GM23338 (cell line): ENCODE data around the gene METTL4. TPM values are rescaled to one million over a fixed set of nuclear protein-coding genes. Genes with fewer than 3 reads are reported as not detected.

Source experiments
- ATAC-seq: fragments of 200-7000 bp; cut with Tn5 transposase; 3 replicates; pipeline ENCODE4 v1.9.1; 2020
- DNase-seq: peaks from one replicate; pipeline ENCODE4 v3.0.0-alpha.2; 2015; ENCODE audit warnings: low spot score
- H2AFZ ChIP-seq: fragments of 200-600 bp; sonication (generic); 2 replicates; pipeline ENCODE4 v1.8.0; 2016; ENCODE audit warnings: antibody characterized with exemption, mild to moderate bottlenecking, moderate library complexity
- H3F3A ChIP-seq: fragments of 200-600 bp; sonication (generic); replicated peaks from 2 replicates; pipeline ENCODE4 v1.8.0; 2017; ENCODE audit warnings: antibody characterized with exemption, mixed run types, low read depth
- H3K27ac ChIP-seq: fragments of 200-600 bp; sonication (generic); 2 replicates; pipeline ENCODE4 v1.6.1; 2016; ENCODE audit warnings: low read depth
- H3K27me3 ChIP-seq: fragments of 200-600 bp; sonication (generic); 2 replicates; pipeline ENCODE4 v1.8.0; 2016; ENCODE audit warnings: mild to moderate bottlenecking, mixed run types, moderate library complexity; ENCODE audit not compliant: insufficient read depth
- H3K36me3 ChIP-seq: fragments of 200-600 bp; sonication (generic); 2 replicates; pipeline ENCODE4 v1.8.0; 2016; ENCODE audit warnings: mild to moderate bottlenecking; ENCODE audit not compliant: insufficient read depth
- H3K4me1 ChIP-seq: fragments of 200-600 bp; sonication (generic); 2 replicates; pipeline ENCODE4 v1.8.0; 2016; ENCODE audit warnings: mild to moderate bottlenecking, moderate library complexity; ENCODE audit not compliant: insufficient read depth
- H3K4me2 ChIP-seq: fragments of 200-600 bp; sonication (generic); 2 replicates; pipeline ENCODE4 v1.7.1; 2017; ENCODE audit warnings: mixed run types
- H3K4me3 ChIP-seq: fragments of 200-600 bp; sonication (generic); 2 replicates; pipeline ENCODE4 v1.6.1; 2016; ENCODE audit warnings: mixed run types
- H3K79me2 ChIP-seq: fragments of 200-600 bp; sonication (generic); replicated peaks from 2 replicates; pipeline ENCODE4 v1.8.0; 2017; ENCODE audit warnings: mild to moderate bottlenecking; ENCODE audit not compliant: insufficient read depth
- H3K9me2 ChIP-seq: fragments of 200-600 bp; sonication (generic); 2 replicates; pipeline ENCODE4 v1.8.0; 2017; ENCODE audit not compliant: insufficient read depth
- H4K20me1 ChIP-seq: fragments of 200-600 bp; sonication (generic); replicated peaks from 2 replicates; pipeline ENCODE4 v1.8.0; 2017; ENCODE audit warnings: mild to moderate bottlenecking; ENCODE audit not compliant: insufficient read depth
- H3K27ac Mint-ChIP-seq: 2 replicates; pipeline ENCODE4 v1.8.0; 2020; ENCODE audit warnings: inconsistent platforms, mild to moderate bottlenecking, moderate library complexity, mixed read lengths
- H3K27me3 Mint-ChIP-seq: 3 replicates; pipeline ENCODE4 v1.8.0; 2022; ENCODE audit warnings: low read depth, mild to moderate bottlenecking, moderate library complexity, mixed read lengths, inconsistent platforms; ENCODE audit not compliant: insufficient read depth, poor library complexity
- H3K36me3 Mint-ChIP-seq: 3 replicates; pipeline ENCODE4 v1.8.0; 2021; ENCODE audit warnings: low read depth, mild to moderate bottlenecking, inconsistent platforms, moderate library complexity, mixed read lengths
- H3K4me1 Mint-ChIP-seq: 3 replicates; pipeline ENCODE4 v1.8.0; 2020; ENCODE audit warnings: mild to moderate bottlenecking, inconsistent platforms, mixed read lengths
- H3K4me3 Mint-ChIP-seq: 3 replicates; pipeline ENCODE4 v1.8.0; 2021; ENCODE audit warnings: moderate library complexity, mild to moderate bottlenecking, inconsistent platforms, mixed read lengths
- H3K9me3 Mint-ChIP-seq: 3 replicates; pipeline ENCODE4 v1.8.0; 2020; ENCODE audit warnings: moderate library complexity, mild to moderate bottlenecking, inconsistent platforms, mixed read lengths
- CREB1 ChIP-seq: fragments of 250-450 bp; sonication (Bioruptor Pico); IDR thresholded peaks from 2 replicates; pipeline ENCODE4 v1.5.0; 2020; ENCODE audit warnings: low read depth, mild to moderate bottlenecking, moderate library complexity
- EZH2 ChIP-seq: fragments of 200-600 bp; sonication (generic); IDR thresholded peaks from one replicate; pipeline ENCODE4 v1.8.0; 2017; ENCODE audit warnings: antibody characterized with exemption, mild to moderate bottlenecking, low read depth; ENCODE audit not compliant: unreplicated experiment
- EZH2phosphoT487 ChIP-seq: fragments of 200-600 bp; sonication (generic); IDR thresholded peaks from one replicate; pipeline ENCODE4 v1.8.1; 2018; ENCODE audit warnings: antibody characterized with exemption; ENCODE audit not compliant: unreplicated experiment
- JUNB ChIP-seq: IDR thresholded peaks from one replicate; pipeline ENCODE4 v1.6.1; 2016; ENCODE audit warnings: antibody characterized with exemption; ENCODE audit not compliant: unreplicated experiment
- POLR2AphosphoS5 ChIP-seq: IDR thresholded peaks from 2 replicates; pipeline ENCODE4 v1.6.1; 2016; ENCODE audit warnings: antibody characterized with exemption, low read depth
- ZNF114 ChIP-seq: fragments of 250-450 bp; sonication (Bioruptor Pico); IDR thresholded peaks from 2 replicates; pipeline ENCODE4 v1.5.0; 2020; ENCODE audit warnings: mild to moderate bottlenecking, moderate library complexity
- ZNF331 ChIP-seq: fragments of 250-450 bp; sonication (Bioruptor Pico); IDR thresholded peaks from 2 replicates; pipeline ENCODE4 v1.5.0; 2020; ENCODE audit warnings: low read depth, mild to moderate bottlenecking, moderate library complexity
- polyA plus RNA-seq: library from polyadenylated mRNA; unstranded; fragments of >200 nt; fragmentation: Nextera tagmentation; extraction: Ambion mirVana; gene quantifications from 2 replicates; pipeline ENCODE4 v1.2.1, GENCODE V29; 2016
- total RNA-seq: library from RNA; depleted of rRNA; stranded (reverse); fragments of >200 nt; shearing (Covaris generic); gene quantifications from 2 replicates; pipeline ENCODE4 v1.2.3, GENCODE V29; 2014
- TF ChIP-seq, protein P1 (sequence below): fragments of 250-450 bp; sonication (Bioruptor Pico); IDR thresholded peaks from 2 replicates; pipeline ENCODE4 v1.5.0; 2020; ENCODE audit warnings: mild to moderate bottlenecking, moderate library complexity
- TF ChIP-seq, protein P2 (sequence below): IDR thresholded peaks from 2 replicates; pipeline ENCODE4 v1.6.1; 2016; ENCODE audit warnings: antibody characterized with exemption
- TF ChIP-seq, protein P3 (sequence below), 2 experiments: fragments of 200-600 bp in 1 of 2; sonication (generic) in 1 of 2; conservative IDR thresholded peaks; 2 replicates each; pipeline versions ENCODE4 v1.5.1 to v1.6.1; 2016 to 2017; ENCODE audit warnings: antibody characterized with exemption in 2 of 2, low read depth in 2 of 2, mild to moderate bottlenecking in 2 of 2, moderate library complexity in 1 of 2

METTL4 gene
- total and polyA plus RNA-seq, 2 experiments from 2014 or later, result 11.9 to 14.9 TPM

DNA sequence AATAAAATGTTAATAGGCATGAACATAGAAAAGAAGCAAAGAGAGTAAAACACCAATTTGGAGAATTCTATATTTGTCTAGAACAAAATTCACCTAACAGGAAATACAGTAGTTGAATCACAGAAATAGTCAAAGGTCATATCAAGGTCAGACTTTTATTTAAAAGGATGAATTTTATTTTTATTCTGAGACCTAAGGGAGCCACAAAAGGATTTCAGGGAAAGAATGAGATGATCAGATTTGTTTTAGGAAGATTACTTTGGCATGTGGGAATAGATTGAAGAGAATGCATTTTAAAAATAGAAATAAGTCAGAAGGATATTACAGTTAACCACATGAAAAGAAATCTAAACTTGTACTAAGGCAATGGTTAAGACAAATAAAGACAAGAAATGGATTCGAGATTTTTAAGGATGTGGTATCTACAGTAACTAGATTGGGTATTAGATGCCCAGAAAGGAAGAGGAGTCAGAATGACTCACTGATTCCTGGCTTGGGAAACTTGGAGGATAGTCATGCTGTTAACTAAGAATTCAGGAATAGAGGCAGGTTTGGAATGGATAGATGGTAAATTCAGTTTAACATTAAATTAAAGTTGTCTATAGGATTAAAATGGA lies 56.0 kb downstream of the METTL4 start:
- Histone ChIP-seq H2AFZ (no peak overlapping the region), H3F3A (no peaks in the 10 kb centered on the region), H3K4me2 (no peak overlapping the region), H3K27ac (no peak overlapping the region), H4K20me1 (no peaks in the 10 kb centered on the region), H3K36me3 (no peaks in the 10 kb centered on the region), H3K4me3 (no peak overlapping the region), H3K4me1 (peaks cover 6% of the 10 kb centered on the region; the same call in 1 of the 2 replicates), H3K27me3 (no peaks in the 10 kb centered on the region), H3K9me2 (no peaks in the 10 kb centered on the region; the same call in 1 of the 2 replicates), H3K79me2 (no peaks in the 10 kb centered on the region)
- DNase-seq (no peak), ATAC-seq (no peak)
- H3K4me3 Mint-ChIP-seq, result no peak overlapping the region
- peaks cover 8% of the 10 kb centered on the region; the same call in 2 of the 3 replicates for H3K4me1 Mint-ChIP-seq
- no peak overlapping the region for H3K27ac Mint-ChIP-seq
- TF ChIP-seq ZNF331 (no peak), EZH2phosphoT487 (no peak), POLR2AphosphoS5 (no peak), ZNF114 (no peak), JUNB (no peak), EZH2 (no peak), CREB1 (CRISPR knock-in tag) (no peak)
- TF ChIP-seq, protein P1, sequence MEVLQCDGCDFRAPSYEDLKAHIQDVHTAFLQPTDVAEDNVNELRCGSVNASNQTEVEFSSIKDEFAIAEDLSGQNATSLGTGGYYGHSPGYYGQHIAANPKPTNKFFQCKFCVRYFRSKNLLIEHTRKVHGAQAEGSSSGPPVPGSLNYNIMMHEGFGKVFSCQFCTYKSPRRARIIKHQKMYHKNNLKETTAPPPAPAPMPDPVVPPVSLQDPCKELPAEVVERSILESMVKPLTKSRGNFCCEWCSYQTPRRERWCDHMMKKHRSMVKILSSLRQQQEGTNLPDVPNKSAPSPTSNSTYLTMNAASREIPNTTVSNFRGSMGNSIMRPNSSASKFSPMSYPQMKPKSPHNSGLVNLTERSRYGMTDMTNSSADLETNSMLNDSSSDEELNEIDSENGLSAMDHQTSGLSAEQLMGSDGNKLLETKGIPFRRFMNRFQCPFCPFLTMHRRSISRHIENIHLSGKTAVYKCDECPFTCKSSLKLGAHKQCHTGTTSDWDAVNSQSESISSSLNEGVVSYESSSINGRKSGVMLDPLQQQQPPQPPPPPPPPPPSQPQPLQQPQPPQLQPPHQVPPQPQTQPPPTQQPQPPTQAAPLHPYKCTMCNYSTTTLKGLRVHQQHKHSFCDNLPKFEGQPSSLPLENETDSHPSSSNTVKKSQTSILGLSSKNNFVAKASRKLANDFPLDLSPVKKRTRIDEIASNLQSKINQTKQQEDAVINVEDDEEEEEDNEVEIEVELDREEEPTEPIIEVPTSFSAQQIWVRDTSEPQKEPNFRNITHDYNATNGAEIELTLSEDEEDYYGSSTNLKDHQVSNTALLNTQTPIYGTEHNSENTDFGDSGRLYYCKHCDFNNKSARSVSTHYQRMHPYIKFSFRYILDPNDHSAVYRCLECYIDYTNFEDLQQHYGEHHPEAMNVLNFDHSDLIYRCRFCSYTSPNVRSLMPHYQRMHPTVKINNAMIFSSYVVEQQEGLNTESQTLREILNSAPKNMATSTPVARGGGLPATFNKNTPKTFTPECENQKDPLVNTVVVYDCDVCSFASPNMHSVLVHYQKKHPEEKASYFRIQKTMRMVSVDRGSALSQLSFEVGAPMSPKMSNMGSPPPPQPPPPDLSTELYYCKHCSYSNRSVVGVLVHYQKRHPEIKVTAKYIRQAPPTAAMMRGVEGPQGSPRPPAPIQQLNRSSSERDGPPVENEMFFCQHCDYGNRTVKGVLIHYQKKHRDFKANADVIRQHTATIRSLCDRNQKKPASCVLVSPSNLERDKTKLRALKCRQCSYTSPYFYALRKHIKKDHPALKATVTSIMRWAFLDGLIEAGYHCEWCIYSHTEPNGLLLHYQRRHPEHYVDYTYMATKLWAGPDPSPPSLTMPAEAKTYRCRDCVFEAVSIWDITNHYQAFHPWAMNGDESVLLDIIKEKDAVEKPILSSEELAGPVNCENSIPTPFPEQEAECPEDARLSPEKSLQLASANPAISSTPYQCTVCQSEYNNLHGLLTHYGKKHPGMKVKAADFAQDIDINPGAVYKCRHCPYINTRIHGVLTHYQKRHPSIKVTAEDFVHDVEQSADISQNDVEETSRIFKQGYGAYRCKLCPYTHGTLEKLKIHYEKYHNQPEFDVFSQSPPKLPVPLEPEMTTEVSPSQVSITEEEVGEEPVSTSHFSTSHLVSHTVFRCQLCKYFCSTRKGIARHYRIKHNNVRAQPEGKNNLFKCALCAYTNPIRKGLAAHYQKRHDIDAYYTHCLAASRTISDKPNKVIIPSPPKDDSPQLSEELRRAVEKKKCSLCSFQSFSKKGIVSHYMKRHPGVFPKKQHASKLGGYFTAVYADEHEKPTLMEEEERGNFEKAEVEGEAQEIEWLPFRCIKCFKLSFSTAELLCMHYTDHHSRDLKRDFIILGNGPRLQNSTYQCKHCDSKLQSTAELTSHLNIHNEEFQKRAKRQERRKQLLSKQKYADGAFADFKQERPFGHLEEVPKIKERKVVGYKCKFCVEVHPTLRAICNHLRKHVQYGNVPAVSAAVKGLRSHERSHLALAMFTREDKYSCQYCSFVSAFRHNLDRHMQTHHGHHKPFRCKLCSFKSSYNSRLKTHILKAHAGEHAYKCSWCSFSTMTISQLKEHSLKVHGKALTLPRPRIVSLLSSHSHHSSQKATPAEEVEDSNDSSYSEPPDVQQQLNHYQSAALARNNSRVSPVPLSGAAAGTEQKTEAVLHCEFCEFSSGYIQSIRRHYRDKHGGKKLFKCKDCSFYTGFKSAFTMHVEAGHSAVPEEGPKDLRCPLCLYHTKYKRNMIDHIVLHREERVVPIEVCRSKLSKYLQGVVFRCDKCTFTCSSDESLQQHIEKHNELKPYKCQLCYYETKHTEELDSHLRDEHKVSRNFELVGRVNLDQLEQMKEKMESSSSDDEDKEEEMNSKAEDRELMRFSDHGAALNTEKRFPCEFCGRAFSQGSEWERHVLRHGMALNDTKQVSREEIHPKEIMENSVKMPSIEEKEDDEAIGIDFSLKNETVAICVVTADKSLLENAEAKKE (CRISPR knock-in tag), result no peak
- TF ChIP-seq, protein P2, sequence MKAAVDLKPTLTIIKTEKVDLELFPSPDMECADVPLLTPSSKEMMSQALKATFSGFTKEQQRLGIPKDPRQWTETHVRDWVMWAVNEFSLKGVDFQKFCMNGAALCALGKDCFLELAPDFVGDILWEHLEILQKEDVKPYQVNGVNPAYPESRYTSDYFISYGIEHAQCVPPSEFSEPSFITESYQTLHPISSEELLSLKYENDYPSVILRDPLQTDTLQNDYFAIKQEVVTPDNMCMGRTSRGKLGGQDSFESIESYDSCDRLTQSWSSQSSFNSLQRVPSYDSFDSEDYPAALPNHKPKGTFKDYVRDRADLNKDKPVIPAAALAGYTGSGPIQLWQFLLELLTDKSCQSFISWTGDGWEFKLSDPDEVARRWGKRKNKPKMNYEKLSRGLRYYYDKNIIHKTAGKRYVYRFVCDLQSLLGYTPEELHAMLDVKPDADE, result no peak
- TF ChIP-seq, protein P3, sequence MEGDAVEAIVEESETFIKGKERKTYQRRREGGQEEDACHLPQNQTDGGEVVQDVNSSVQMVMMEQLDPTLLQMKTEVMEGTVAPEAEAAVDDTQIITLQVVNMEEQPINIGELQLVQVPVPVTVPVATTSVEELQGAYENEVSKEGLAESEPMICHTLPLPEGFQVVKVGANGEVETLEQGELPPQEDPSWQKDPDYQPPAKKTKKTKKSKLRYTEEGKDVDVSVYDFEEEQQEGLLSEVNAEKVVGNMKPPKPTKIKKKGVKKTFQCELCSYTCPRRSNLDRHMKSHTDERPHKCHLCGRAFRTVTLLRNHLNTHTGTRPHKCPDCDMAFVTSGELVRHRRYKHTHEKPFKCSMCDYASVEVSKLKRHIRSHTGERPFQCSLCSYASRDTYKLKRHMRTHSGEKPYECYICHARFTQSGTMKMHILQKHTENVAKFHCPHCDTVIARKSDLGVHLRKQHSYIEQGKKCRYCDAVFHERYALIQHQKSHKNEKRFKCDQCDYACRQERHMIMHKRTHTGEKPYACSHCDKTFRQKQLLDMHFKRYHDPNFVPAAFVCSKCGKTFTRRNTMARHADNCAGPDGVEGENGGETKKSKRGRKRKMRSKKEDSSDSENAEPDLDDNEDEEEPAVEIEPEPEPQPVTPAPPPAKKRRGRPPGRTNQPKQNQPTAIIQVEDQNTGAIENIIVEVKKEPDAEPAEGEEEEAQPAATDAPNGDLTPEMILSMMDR (conservative IDR thresholded peaks at IDR 0.05; ENCODE audit: low read depth in 2 of 2), result no peak
- no peaks in the 10 kb centered on the region for H3K9me3 Mint-ChIP-seq
- H3K27me3 Mint-ChIP-seq, result no peaks in the 10 kb centered on the region
- no peaks in the 10 kb centered on the region for H3K36me3 Mint-ChIP-seq
